H1 (cell line): Measurements from ENCODE around the gene DHDH. TPM values are rescaled to one million over a fixed set of nuclear protein-coding genes. Genes with fewer than 3 reads are reported as not detected.

Source experiments
- CTCF ChIA-PET: fragments of 300-600 bp; sonication (Branson Sonifier 250); formaldehyde crosslinking; loops from one replicate; lab custom pipeline; 2021; ENCODE audit not compliant: partially characterized antibody; lab: Charles Lee
- POLR2A ChIA-PET: fragments of 300-600 bp; sonication (Branson Sonifier 250); formaldehyde crosslinking; loops from one replicate; lab custom pipeline; 2021; ENCODE audit warnings: inconsistent platforms; ENCODE audit not compliant: partially characterized antibody; lab: Charles Lee
- DNase-seq, 2 experiments: peaks; one replicate each; pipeline versions ENCODE4 v3.0.0 to v3.0.0-alpha.2; 2010 to 2022; ENCODE audit warnings: low spot score in 2 of 2, low read depth in 1 of 2, mixed read lengths in 1 of 2
- FAIRE-seq: peaks from 2 replicates; lab custom pipeline; 2011; peaks lifted over from hg19 to GRCh38; lab: Jason Lieb, UNC
- H2AFZ ChIP-seq: 2 replicates; pipeline ENCODE4 v1.8.1; 2012; ENCODE audit warnings: low read length, inconsistent platforms
- H2AK5ac ChIP-seq: 2 replicates; pipeline ENCODE4 v1.6.1; 2013; ENCODE audit warnings: low read depth, low read length
- H2BK120ac ChIP-seq: replicated peaks from 2 replicates; pipeline ENCODE3; 2013; ENCODE audit warnings: low read depth, low read length, inconsistent platforms
- H2BK12ac ChIP-seq: 2 replicates; pipeline ENCODE4 v1.6.1; 2013; ENCODE audit warnings: low read depth, low read length
- H2BK15ac ChIP-seq: 2 replicates; pipeline ENCODE4 v1.6.1; 2013; ENCODE audit warnings: low read length
- H2BK20ac ChIP-seq: 2 replicates; pipeline ENCODE4 v1.6.1; 2013; ENCODE audit warnings: low read length
- H2BK5ac ChIP-seq: 2 replicates; pipeline ENCODE4 v1.6.1; 2013; ENCODE audit warnings: low read depth, low read length
- H3K14ac ChIP-seq: 2 replicates; pipeline ENCODE4 v1.6.1; 2013; ENCODE audit warnings: inconsistent platforms; ENCODE audit not compliant: insufficient read length
- H3K18ac ChIP-seq: 2 replicates; pipeline ENCODE4 v1.6.1; 2013; ENCODE audit warnings: low read length; ENCODE audit errors: extremely low read depth
- H3K23ac ChIP-seq: 2 replicates; pipeline ENCODE4 v1.6.1; 2013; ENCODE audit warnings: inconsistent platforms; ENCODE audit not compliant: insufficient read length
- H3K23me2 ChIP-seq: 2 replicates; pipeline ENCODE4 v1.6.1; 2013; ENCODE audit warnings: low read depth, low read length
- H3K27ac ChIP-seq: 2 replicates; pipeline ENCODE4 v1.6.1; 2011; ENCODE audit warnings: low read depth, low read length, inconsistent platforms
- H3K27me3 ChIP-seq, 4 experiments: replicated peaks in 1 of 4; 1 replicate in 1 of 4; 2 replicates in 3 of 4; pipeline versions ENCODE4 v1.6.1 to v1.8.1; 2011 to 2013; ENCODE audit warnings: low read length in 3 of 4, mild to moderate bottlenecking in 3 of 4, inconsistent platforms in 2 of 4, mixed read lengths in 2 of 4, moderate library complexity in 1 of 4; ENCODE audit not compliant: control insufficient read depth in 3 of 4, insufficient read depth in 3 of 4; ENCODE audit errors: extremely low read depth in 1 of 4
- H3K36me3 ChIP-seq, 4 experiments: 2 replicates each; pipeline versions ENCODE4 v1.6.1 to v1.8.1; 2011 to 2013; ENCODE audit warnings: mild to moderate bottlenecking in 4 of 4, low read length in 3 of 4, moderate library complexity in 2 of 4, control low read depth in 1 of 4, inconsistent platforms in 1 of 4; ENCODE audit not compliant: insufficient read depth in 4 of 4, control insufficient read depth in 2 of 4
- H3K4ac ChIP-seq: replicated peaks from 2 replicates; pipeline ENCODE3; 2013; ENCODE audit warnings: low read length, low read depth, mixed read lengths, inconsistent platforms; ENCODE audit not compliant: insufficient read length
- H3K4me1 ChIP-seq, 4 experiments: replicated peaks in 1 of 4; 1 replicate in 1 of 4; 2 replicates in 3 of 4; pipeline versions ENCODE4 v1.6.1 to v1.8.1; 2011 to 2013; ENCODE audit warnings: low read length in 3 of 4, inconsistent platforms in 2 of 4, mixed read lengths in 1 of 4; ENCODE audit not compliant: insufficient read depth in 4 of 4, control insufficient read depth in 3 of 4
- H3K4me2 ChIP-seq, 2 experiments: 2 replicates each; pipeline versions ENCODE4 v1.6.1 to v1.8.1; 2011 to 2013; ENCODE audit warnings: low read depth in 2 of 2, low read length in 2 of 2, control low read depth in 1 of 2, inconsistent platforms in 1 of 2, mild to moderate bottlenecking in 1 of 2; ENCODE audit not compliant: insufficient read depth in 1 of 2
- H3K4me3 ChIP-seq, 4 experiments: fragments of 200-600, 300-600 bp in 1 of 4; sonication (generic), shearing (Covaris generic), sonication (Bioruptor Twin) in 1 of 4; 2 replicates each; pipeline versions ENCODE4 v1.5.1 to v1.8.1; 2011 to 2016; ENCODE audit warnings: low read length in 4 of 4, low read depth in 3 of 4, control low read depth in 2 of 4, inconsistent platforms in 2 of 4, mild to moderate bottlenecking in 2 of 4, mixed read lengths in 1 of 4, moderate library complexity in 1 of 4; ENCODE audit not compliant: insufficient read depth in 2 of 4; ENCODE audit errors: extremely low read depth in 1 of 4
- H3K56ac ChIP-seq: replicated peaks from 2 replicates; pipeline ENCODE3; 2013; ENCODE audit warnings: low read depth, mild to moderate bottlenecking, mixed read lengths, low read length, inconsistent platforms; ENCODE audit not compliant: insufficient read length
- H3K79me1 ChIP-seq: 2 replicates; pipeline ENCODE4 v1.6.1; 2013; ENCODE audit warnings: low read depth, low read length, control low read depth
- H3K79me2 ChIP-seq, 2 experiments: 2 replicates each; pipeline versions ENCODE4 v1.6.1 to v1.8.1; 2012 to 2013; ENCODE audit warnings: low read length in 2 of 2, mild to moderate bottlenecking in 2 of 2, inconsistent platforms in 1 of 2; ENCODE audit not compliant: insufficient read depth in 2 of 2, control insufficient read depth in 1 of 2
- H3K9ac ChIP-seq, 4 experiments: replicated peaks in 1 of 4; 1 replicate in 1 of 4; 2 replicates in 3 of 4; pipeline versions ENCODE4 v1.6.1 to v1.8.1; 2011 to 2013; ENCODE audit warnings: low read depth in 3 of 4, low read length in 3 of 4, control low read depth in 2 of 4, mild to moderate bottlenecking in 2 of 4, moderate library complexity in 2 of 4, inconsistent platforms in 1 of 4; ENCODE audit errors: extremely low read depth in 1 of 4
- H3K9me3 ChIP-seq, 2 experiments: 2 replicates each; pipeline versions ENCODE4 v1.6.1 to v1.8.1; 2012 to 2013; ENCODE audit warnings: mild to moderate bottlenecking in 2 of 2, moderate library complexity in 2 of 2, control low read depth in 1 of 2, inconsistent platforms in 1 of 2, low read depth in 1 of 2, low read length in 1 of 2, mixed read lengths in 1 of 2; ENCODE audit not compliant: insufficient read depth in 2 of 2
- H4K20me1 ChIP-seq, 2 experiments: replicated peaks in 1 of 2; 2 replicates each; pipeline versions ENCODE3 to v1.8.1; 2011 to 2013; ENCODE audit warnings: inconsistent platforms in 2 of 2, low read length in 2 of 2, mild to moderate bottlenecking in 1 of 2; ENCODE audit not compliant: insufficient read depth in 2 of 2, control insufficient read depth in 1 of 2
- H4K5ac ChIP-seq: 2 replicates; pipeline ENCODE4 v1.6.1; 2013; ENCODE audit warnings: low read length, low read depth, mixed read lengths, inconsistent platforms; ENCODE audit not compliant: insufficient read length
- H4K8ac ChIP-seq: 2 replicates; pipeline ENCODE4 v1.8.0; 2013; ENCODE audit warnings: mild to moderate bottlenecking, moderate library complexity, low read length, inconsistent platforms; ENCODE audit not compliant: insufficient read depth; ENCODE audit errors: extremely low read depth
- H4K91ac ChIP-seq: replicated peaks from 2 replicates; pipeline ENCODE3; 2013; ENCODE audit warnings: low read length, mixed read lengths, inconsistent platforms; ENCODE audit not compliant: insufficient read length
- ASH2L ChIP-seq: fragments of 200-600, 300-600 bp; sonication (generic); IDR thresholded peaks from one replicate; pipeline ENCODE4 v1.7.1; 2017; ENCODE audit warnings: low read length
- GTF2F1 ChIP-seq: IDR thresholded peaks from 2 replicates; pipeline ENCODE4 v1.6.1; 2012; ENCODE audit warnings: low read depth, low read length, improper control_type of control experiment, borderline replicate concordance
- MAFK ChIP-seq: IDR thresholded peaks from 2 replicates; pipeline ENCODE4 v1.6.1; 2012; ENCODE audit warnings: low read depth, mild to moderate bottlenecking, improper control_type of control experiment, low read length
- POLR2AphosphoS5 ChIP-seq: IDR thresholded peaks from 2 replicates; pipeline ENCODE4 v1.6.1; 2011; ENCODE audit warnings: low read depth, low read length
- RBBP5 ChIP-seq: IDR thresholded peaks from 2 replicates; pipeline ENCODE4 v1.7.1; 2012; ENCODE audit warnings: low read depth, mild to moderate bottlenecking, inconsistent platforms, low read length, moderate library complexity, borderline replicate concordance
- RFX5 ChIP-seq: IDR thresholded peaks from 2 replicates; pipeline ENCODE4 v1.6.1; 2011; ENCODE audit warnings: low read depth, low read length, improper control_type of control experiment, borderline replicate concordance
- SP2 ChIP-seq: IDR thresholded peaks from 2 replicates; pipeline ENCODE4 v1.6.1; 2012; ENCODE audit warnings: mild to moderate bottlenecking, low read length, inconsistent platforms
- WGBS, 2 experiments: shearing (Covaris generic) in 1 of 2; methylation state at CpG; one replicate each; pipeline versions ENCODE4 v1.1.6 to v1.1.7; 2013 to 2015; ENCODE audit warnings: low lambda C conversion rate in 2 of 2, mixed read lengths in 2 of 2, inconsistent platforms in 1 of 2, low coverage in 1 of 2, missing lambda C conversion rate in 1 of 2; ENCODE audit not compliant: insufficient replicate concordance in 2 of 2, insufficient coverage in 1 of 2, insufficient read length in 1 of 2; ENCODE audit errors: extremely low coverage in 1 of 2, missing lambda C conversion rate in 1 of 2; 5-methylcytosine and 5-hydroxymethylcytosine counted together
- polyA plus RNA-seq, 7 experiments: library from polyadenylated mRNA; depleted of rRNA in 3 of 7; stranded (reverse) in 5 of 7; unstranded in 2 of 7; fragments of >200 nt in 5 of 7; fragments of 200-250 nt in 2 of 7; gene quantifications; 1 replicate in 5 of 7; 2 replicates in 1 of 7; 4 replicates in 1 of 7; pipeline versions ENCODE4 v1.2.1 to v1.2.3, GENCODE V29; 2011 to 2013; ENCODE audit warnings: missing spikeins in 2 of 7, mixed read lengths in 2 of 7
- total RNA-seq: library from RNA; stranded (reverse); fragmentation: NEBNext Ultra II Directional; extraction: Animal tissue kit (Norgen Biotek cat#: 25700); gene quantifications from 2 replicates; pipeline ENCODE4 v1.2.1, GENCODE V29; 2021
- TF ChIP-seq, protein P1 (sequence below): IDR thresholded peaks from 2 replicates; pipeline ENCODE4 v1.6.1; 2011; ENCODE audit warnings: low read depth, mild to moderate bottlenecking, low read length; ENCODE audit not compliant: insufficient read depth

Gene DHDH
- total and polyA plus RNA-seq, 2 of the 8 experiments (the other 6 are each of a cell fraction or from before 2014, with no cell fraction given) = 2.2 to 2.8 TPM

DNA sequence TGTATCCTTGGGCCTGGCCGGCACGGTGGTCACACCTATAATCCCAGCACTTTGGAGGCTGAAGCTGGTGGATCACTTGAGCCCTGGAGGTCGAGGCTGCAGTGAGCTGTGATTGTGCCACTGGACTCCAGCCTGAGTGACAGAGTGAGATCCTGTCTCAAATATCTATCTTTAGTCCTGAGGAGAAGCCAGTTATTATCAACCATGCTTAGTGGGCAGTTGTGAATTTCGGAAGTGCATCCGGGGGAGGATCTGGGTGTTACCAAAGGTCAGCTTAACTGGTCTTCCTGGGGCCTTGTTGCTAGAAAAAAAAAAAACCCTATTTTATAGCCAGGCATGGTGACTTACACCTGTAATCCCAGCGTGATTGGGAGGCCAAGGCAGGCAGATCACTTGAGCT lies 9.6 kb downstream of the DHDH start:
- no peak overlapping the region for H3K27ac ChIP-seq
- peaks cover 0 to 2% of the 10 kb centered on the region in 2 experiments for H4K20me1 ChIP-seq
- no peaks in the 10 kb centered on the region for H3K79me1 ChIP-seq
- H3K4me3 ChIP-seq = no peak overlapping the region
- no peaks in the 10 kb centered on the region for H3K36me3 ChIP-seq
- no peak overlapping the region for H3K23ac ChIP-seq
- no peak overlapping the region for H2BK120ac ChIP-seq
- no peak overlapping the region for H3K9ac ChIP-seq
- H3K4me1 ChIP-seq = 0 out of 7 replicates have a peak, but pooled peaks cover 0 to 2% (median 0%) of the 10 kb centered on the region in 4 experiments
- POLR2A ChIA-PET = interaction anchor here (1.1 to 2.5 kb wide), 2 partner anchors 9 to 10 kb away, joined by 4 to 9 read pairs; partner anchors contain the start of gene DHDH
- H4K91ac ChIP-seq = no peak overlapping the region
- H3K56ac ChIP-seq = no peak overlapping the region
- 91% methylated on average over 6 of the region's 6 CpGs; no CpG with 5 or more reads in 1 of the 2 experiments for WGBS, 2 experiments
- DNase-seq (no peak), FAIRE-seq (no peak)
- no peak overlapping the region for H4K8ac ChIP-seq
- no peak overlapping the region for H2AK5ac ChIP-seq
- no peak overlapping the region for H2BK5ac ChIP-seq
- H3K9me3 ChIP-seq = no peaks in the 10 kb centered on the region
- no peak overlapping the region for H2BK20ac ChIP-seq
- H3K23me2 ChIP-seq = no peaks in the 10 kb centered on the region
- CTCF ChIA-PET = interaction anchor here (0.5 to 2.4 kb wide), 6 partner anchors 19 to 141 kb away, joined by 3 to 9 read pairs (median 4); no protein-coding TSS in a partner anchor
- H2BK12ac ChIP-seq = no peak overlapping the region
- no peaks in the 10 kb centered on the region for H3K79me2 ChIP-seq
- no peak overlapping the region for H4K5ac ChIP-seq
- no peaks in the 10 kb centered on the region for H3K27me3 ChIP-seq
- no peak overlapping the region for H2BK15ac ChIP-seq
- no peak overlapping the region for H2AFZ ChIP-seq
- H3K18ac ChIP-seq = no peak overlapping the region
- no peak overlapping the region for H3K4me2 ChIP-seq
- H3K4ac ChIP-seq = no peak overlapping the region
- TF ChIP-seq SP2 (no peak), RFX5 (no peak), ASH2L (no peak), GTF2F1 (no peak), MAFK (no peak), RBBP5 (no peak), POLR2AphosphoS5 (no peak)
- TF ChIP-seq, protein P1, sequence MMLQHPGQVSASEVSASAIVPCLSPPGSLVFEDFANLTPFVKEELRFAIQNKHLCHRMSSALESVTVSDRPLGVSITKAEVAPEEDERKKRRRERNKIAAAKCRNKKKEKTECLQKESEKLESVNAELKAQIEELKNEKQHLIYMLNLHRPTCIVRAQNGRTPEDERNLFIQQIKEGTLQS = no peak
- no peak overlapping the region for H3K14ac ChIP-seq
